ENCODE results near the gene NDEL1. TPM values are rescaled to one million over a fixed set of nuclear protein-coding genes. Genes with fewer than 3 reads are reported as not detected.

NDEL1 gene
- total and polyA plus RNA-seq, 2 experiments from 2014 or later = 25.7 to 47.3 TPM

DNA sequence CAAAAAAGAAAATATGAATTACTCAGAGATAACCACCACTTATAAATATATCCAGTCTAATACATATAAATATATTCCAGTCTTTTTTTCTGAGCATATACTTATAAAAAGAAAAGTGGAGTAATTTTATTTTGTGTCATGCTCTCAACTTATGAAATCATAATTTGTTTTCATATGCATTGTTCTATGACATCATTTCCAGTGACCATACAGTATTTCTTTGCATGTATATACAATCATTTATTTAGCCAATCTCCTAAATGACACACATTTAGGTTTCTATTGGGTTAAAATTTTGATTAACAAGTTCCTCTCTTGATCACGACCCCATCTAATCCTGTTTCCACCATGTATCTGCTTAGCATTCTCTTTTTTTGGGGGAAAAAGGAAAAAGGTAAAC, 16.4 kb upstream of the NDEL1 start:
- no peaks in the 10 kb centered on the region for H3K27me3 ChIP-seq
- peaks cover 10% of the 10 kb centered on the region for H3K4me1 ChIP-seq (ENCODE audit: low read depth)
- TF ChIP-seq, protein P1, sequence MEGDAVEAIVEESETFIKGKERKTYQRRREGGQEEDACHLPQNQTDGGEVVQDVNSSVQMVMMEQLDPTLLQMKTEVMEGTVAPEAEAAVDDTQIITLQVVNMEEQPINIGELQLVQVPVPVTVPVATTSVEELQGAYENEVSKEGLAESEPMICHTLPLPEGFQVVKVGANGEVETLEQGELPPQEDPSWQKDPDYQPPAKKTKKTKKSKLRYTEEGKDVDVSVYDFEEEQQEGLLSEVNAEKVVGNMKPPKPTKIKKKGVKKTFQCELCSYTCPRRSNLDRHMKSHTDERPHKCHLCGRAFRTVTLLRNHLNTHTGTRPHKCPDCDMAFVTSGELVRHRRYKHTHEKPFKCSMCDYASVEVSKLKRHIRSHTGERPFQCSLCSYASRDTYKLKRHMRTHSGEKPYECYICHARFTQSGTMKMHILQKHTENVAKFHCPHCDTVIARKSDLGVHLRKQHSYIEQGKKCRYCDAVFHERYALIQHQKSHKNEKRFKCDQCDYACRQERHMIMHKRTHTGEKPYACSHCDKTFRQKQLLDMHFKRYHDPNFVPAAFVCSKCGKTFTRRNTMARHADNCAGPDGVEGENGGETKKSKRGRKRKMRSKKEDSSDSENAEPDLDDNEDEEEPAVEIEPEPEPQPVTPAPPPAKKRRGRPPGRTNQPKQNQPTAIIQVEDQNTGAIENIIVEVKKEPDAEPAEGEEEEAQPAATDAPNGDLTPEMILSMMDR (IDR thresholded peaks at IDR 0.05; ENCODE audit: low read depth, low read length) = no peak
- no peaks in the 10 kb centered on the region for H3K9me3 ChIP-seq (ENCODE audit: low read depth)
- no peak overlapping the region for H3K4me3 ChIP-seq
- no peak for DNase-seq (ENCODE audit: low read depth in 1 of 2, low spot score in 1 of 2)
- no peaks in the 10 kb centered on the region for H3K36me3 ChIP-seq
- H3K27ac ChIP-seq = no peak overlapping the region

DNA sequence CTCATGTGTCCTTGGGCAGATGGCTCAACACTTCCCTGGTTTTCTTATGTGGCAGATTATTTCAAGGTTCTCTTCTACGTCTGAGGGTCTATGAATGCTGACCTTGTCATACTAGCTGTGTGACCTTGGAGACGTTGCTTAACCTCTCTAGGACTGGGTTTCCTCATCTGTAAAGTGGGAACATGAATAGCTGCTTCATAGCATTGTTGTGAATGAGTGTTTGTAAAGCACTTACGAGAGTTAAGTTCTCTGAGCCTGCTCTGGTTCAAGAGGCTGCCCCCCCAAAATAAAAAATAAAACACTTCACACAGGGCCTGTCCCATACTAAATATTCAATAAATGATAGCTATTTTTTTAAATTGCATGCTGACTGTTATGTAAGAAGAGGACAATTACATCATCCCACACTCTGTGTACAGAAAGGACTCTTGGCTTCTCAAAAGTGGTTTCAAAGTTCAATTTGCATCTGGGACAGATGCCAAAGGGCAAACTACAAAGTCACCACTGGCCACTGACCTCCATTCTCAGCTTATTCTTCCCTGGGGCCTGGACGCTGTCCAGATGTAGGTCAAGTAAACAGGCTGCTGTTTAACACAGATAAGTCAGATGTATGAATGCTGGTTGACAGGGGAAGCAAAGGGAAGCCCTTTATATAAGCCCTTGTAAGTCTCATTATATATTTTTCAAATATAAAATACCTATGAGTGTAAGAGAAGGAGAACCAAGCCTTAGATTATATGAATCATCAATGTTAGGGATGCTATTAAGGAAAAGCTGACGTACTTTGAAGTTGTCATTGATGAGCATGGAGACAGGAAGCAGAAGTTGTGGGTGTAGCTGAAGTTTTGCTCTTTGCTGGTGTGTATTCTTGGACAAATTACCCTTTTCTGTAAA, 15.4 kb upstream of the NDEL1 start:
- TF ChIP-seq, protein P1 (IDR thresholded peaks at IDR 0.05; ENCODE audit: low read depth, low read length) = no peak
- Histone ChIP-seq H3K4me1 (ENCODE audit: low read depth) (peaks cover 10% of the 10 kb centered on the region), H3K4me3 (no peak overlapping the region), H3K27ac (peak overlapping the region; percentile 35), H3K9me3 (ENCODE audit: low read depth) (no peaks in the 10 kb centered on the region), H3K27me3 (no peaks in the 10 kb centered on the region), H3K36me3 (no peaks in the 10 kb centered on the region)
- peak; percentile 75 to 91 for DNase-seq (ENCODE audit: low read depth in 1 of 2, low spot score in 1 of 2)

DNA sequence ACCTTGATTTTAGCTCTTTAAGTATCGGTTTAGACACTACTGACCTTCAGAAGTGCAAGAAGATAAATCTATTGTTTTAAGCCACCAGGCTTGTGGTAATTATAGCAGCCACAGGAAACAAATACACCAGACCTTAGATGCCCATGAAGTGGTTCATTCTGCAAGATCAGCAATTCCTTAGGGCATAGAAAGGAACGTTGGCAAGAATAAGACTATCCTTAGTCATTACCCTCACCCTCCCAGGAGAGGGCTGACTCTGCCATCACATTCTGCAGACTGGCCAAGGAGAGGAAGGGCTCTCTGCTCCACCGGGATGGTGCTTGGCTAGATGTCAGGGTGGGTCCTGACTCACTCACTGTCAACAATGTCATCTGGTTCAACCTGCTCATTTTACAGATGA, 14.1 kb upstream of the NDEL1 start:
- peaks cover 10% of the 10 kb centered on the region for H3K4me1 ChIP-seq (ENCODE audit: low read depth)
- TF ChIP-seq, protein P1 (IDR thresholded peaks at IDR 0.05; ENCODE audit: low read depth, low read length) = no peak
- H3K36me3 ChIP-seq = no peaks in the 10 kb centered on the region
- DNase-seq (ENCODE audit: low read depth in 1 of 2, low spot score in 1 of 2) = no peak
- H3K27me3 ChIP-seq = no peaks in the 10 kb centered on the region
- no peaks in the 10 kb centered on the region for H3K9me3 ChIP-seq (ENCODE audit: low read depth)
- H3K27ac ChIP-seq = no peak overlapping the region
- H3K4me3 ChIP-seq = no peak overlapping the region

DNA sequence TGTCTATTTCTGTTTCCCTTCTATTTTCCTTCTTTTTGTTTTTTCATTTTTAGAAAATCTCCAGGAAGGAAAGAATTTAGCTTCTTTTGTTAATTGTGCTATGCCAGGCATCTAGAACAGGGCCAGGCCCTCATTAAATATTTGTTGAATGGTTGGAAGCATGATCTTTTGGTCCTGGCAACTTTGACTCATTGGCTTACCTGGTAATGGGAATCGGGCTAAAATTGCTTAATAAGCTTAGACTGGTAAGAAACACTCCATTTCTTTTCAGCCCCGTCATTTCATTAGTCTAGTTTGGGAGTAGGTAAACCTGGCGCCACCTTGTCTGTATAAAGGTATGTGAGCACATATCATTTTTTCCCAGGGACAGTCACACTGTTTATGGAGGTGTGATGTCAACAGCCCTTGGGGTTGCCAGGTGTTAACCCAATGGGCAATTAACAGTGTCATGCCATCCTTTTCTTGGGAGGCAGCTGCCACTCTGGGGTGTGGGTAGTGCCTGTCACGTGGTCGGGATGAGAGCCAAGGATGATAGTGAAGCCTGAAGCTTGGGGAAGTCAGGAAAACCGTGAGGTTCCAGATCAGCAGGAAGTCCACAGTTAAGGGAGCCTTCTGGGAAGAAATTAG, 9.5 kb upstream of the NDEL1 start:
- no peaks in the 10 kb centered on the region for H3K4me1 ChIP-seq (ENCODE audit: low read depth)
- no peaks in the 10 kb centered on the region for H3K9me3 ChIP-seq (ENCODE audit: low read depth)
- no peaks in the 10 kb centered on the region for H3K27me3 ChIP-seq
- no peak for DNase-seq (ENCODE audit: low read depth in 1 of 2, low spot score in 1 of 2)
- no peak overlapping the region for H3K27ac ChIP-seq
- TF ChIP-seq, protein P1 (IDR thresholded peaks at IDR 0.05; ENCODE audit: low read depth, low read length) = no peak
- no peak overlapping the region for H3K4me3 ChIP-seq
- H3K36me3 ChIP-seq = no peaks in the 10 kb centered on the region

DNA sequence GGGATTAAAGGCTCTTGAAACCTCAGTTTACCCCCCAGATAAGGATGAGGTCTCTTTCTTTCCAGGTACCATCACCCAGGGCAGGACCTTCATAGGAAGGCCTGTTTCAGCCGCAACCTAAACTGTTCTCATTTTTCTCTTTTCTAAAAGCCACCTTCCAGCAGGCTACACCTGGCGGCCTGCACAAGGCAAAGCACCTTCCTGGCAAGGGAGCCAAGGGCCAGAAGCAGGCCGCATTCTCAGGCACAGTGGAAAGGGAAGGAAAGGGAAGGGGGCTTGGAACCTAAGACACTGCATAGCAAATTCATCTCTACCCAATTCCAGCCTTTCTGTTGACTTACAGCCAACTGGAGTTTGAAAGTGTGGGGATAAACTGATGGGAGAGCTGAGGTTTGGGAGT, 8.9 kb upstream of the NDEL1 start:
- H3K36me3 ChIP-seq = no peaks in the 10 kb centered on the region
- TF ChIP-seq, protein P1 (IDR thresholded peaks at IDR 0.05; ENCODE audit: low read depth, low read length) = no peak
- no peak for DNase-seq (ENCODE audit: low read depth in 1 of 2, low spot score in 1 of 2)
- H3K27ac ChIP-seq = no peak overlapping the region
- no peak overlapping the region for H3K4me3 ChIP-seq
- H3K9me3 ChIP-seq (ENCODE audit: low read depth) = no peaks in the 10 kb centered on the region
- H3K27me3 ChIP-seq = no peaks in the 10 kb centered on the region
- H3K4me1 ChIP-seq (ENCODE audit: low read depth) = no peaks in the 10 kb centered on the region
